Naive thymus-derived CD8-positive, alpha-beta T cell (primary cell): ENCODE measurements around the gene CD44. TPM values are rescaled to one million over a fixed set of nuclear protein-coding genes. Genes with fewer than 3 reads are reported as not detected.
"Not testable (repeated sequence)": the region's sequence is repeated elsewhere in the genome, so short reads cannot be mapped to it uniquely, and the experiment has no call there.

Source experiments
- ATAC-seq, 2 donors: fragments of 150-1000 bp; cut with Tn5 transposase in 1 of 2; sonication (Bioruptor Pico), chemical (Tn5 transposase) in 1 of 2; 1 replicate in 1 of 2; 2 replicates in 1 of 2; pipeline ENCODE4 v1.10.0; 2021; ENCODE audit warnings: mild to moderate bottlenecking in 2 of 2, moderate library complexity in 2 of 2
- POLR2A ChIA-PET: fragments of 350-600 bp; sonication (Branson Sonifier 250); formaldehyde crosslinking; loops from one replicate; lab custom pipeline; 2021; ENCODE audit warnings: antibody characterized with exemption; lab: Charles Lee
- DNase-seq, 10 donors: peaks; one replicate each; pipeline versions ENCODE4 v3.0.0 to v3.0.0-alpha.2; 2020 to 2022
- H3K27ac Mint-ChIP-seq, 10 donors: one replicate each; pipeline ENCODE4 v1.8.0; 2020 to 2022; ENCODE audit warnings: mild to moderate bottlenecking in 10 of 10, mixed read lengths in 10 of 10, moderate library complexity in 4 of 10, inconsistent platforms in 1 of 10
- H3K27me3 Mint-ChIP-seq, 5 donors: one replicate each; pipeline ENCODE4 v1.8.0; 2021 to 2022; ENCODE audit warnings: mixed read lengths in 5 of 5
- H3K36me3 Mint-ChIP-seq, 3 donors: one replicate each; pipeline ENCODE4 v1.8.0; 2020 to 2022; ENCODE audit warnings: mixed read lengths in 3 of 3, mild to moderate bottlenecking in 2 of 3, inconsistent platforms in 1 of 3
- H3K4me1 Mint-ChIP-seq, 4 donors: one replicate each; pipeline ENCODE4 v1.8.0; 2021 to 2022; ENCODE audit warnings: mixed read lengths in 4 of 4
- H3K4me3 Mint-ChIP-seq, 10 donors: one replicate each; pipeline ENCODE4 v1.8.0; 2020 to 2022; ENCODE audit warnings: mild to moderate bottlenecking in 10 of 10, mixed read lengths in 10 of 10, moderate library complexity in 6 of 10, inconsistent platforms in 1 of 10
- H3K9me3 Mint-ChIP-seq, 9 donors: one replicate each; pipeline ENCODE4 v1.8.0; 2020 to 2022; ENCODE audit warnings: mixed read lengths in 9 of 9, mild to moderate bottlenecking in 3 of 9, inconsistent platforms in 1 of 9, moderate library complexity in 1 of 9
- polyA plus RNA-seq, 3 donors: library from polyadenylated mRNA; unstranded; fragments of 300-500 nt; fragmentation: Illumina TruSeq; gene quantifications; one replicate each; pipeline ENCODE4 v1.2.3, GENCODE V29; 2021
- total RNA-seq, 8 experiments: library from RNA in 2 of 8; stranded (reverse) in 2 of 8; gene quantifications; one replicate each; pipeline ENCODE4 v1.2.3 and lab custom pipeline; 2021 to 2026

The CD44 gene
- total and polyA plus RNA-seq, 5 experiments from 2014 or later: 291 to 703 (median 291) TPM

DNA sequence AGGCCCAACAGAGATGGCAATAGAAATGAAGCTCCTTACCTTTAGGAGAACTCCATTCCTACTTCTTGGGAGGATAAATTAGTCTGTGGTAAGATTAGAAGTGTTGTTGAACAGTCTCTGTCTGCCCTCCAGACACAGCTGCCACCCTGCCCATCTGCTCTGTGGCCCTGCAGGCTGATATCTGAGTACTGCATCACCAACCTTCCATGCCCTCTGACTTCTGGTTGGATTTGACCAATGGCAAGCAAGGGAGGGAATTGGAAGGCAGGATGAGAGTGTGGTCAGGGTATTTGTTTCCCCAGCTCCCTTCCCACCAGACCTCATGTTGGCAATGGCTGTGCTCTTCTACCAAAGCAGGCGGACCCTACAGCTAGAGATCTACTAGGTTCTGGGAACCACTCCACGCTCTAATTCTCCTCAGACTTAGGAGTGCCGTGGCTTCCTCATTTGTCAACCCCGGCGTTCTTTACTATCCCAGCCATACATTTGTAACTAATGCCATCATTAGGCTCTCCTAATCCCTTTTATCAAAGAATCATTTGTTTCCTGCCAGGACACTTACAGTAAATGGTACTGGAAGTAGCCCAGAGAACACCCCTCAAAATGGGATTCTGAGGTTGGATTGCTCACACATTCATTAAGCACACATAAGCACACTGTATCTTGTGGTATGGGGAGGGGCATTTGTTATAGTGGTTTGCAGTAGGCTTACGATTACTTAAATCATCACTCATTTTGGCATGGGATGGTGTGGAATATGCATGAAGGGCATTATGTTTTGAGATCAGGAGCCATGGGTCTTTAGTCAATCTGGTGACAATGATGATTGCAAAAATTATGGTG is 35.4 kb upstream of the CD44 start:
- Mint-ChIP-seq H3K27ac (peak overlapping the region in 1 of 10 donors; percentile 52), H3K36me3 (no peaks in the 10 kb centered on the region), H3K4me1 (peaks cover 29 to 44% (median 35%) of the 10 kb centered on the region in 4 donors), H3K27me3 (no peaks in the 10 kb centered on the region), H3K9me3 (no peaks in the 10 kb centered on the region), H3K4me3 (no peak overlapping the region)
- POLR2A ChIA-PET: interaction anchor here (0.8 to 1.4 kb wide), 4 partner anchors 11 to 65 kb away, joined by 3 read pairs; no protein-coding TSS in a partner anchor
- DNase-seq: no peak
- no peak for ATAC-seq

DNA sequence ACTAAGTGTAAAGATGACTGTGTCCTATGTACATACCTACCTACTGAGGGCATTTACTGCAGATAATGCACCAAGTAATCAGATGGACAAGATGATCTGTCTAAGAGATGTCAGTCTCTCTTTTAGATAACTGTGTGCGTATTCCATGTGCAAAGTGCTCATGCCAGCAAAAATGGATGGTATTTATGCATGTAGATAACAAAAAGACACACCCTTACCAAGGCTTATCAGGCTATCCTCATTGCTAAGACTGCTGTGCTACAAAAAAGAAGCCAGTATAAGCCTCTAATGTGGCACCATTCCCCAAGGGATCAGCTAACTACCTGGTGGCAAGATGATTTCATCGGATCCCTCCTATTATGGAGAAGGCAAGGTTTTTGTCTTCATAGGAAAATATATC is 34.3 kb upstream of the CD44 start:
- POLR2A ChIA-PET: no interaction called here
- no peak overlapping the region for H3K4me3 Mint-ChIP-seq
- H3K36me3 Mint-ChIP-seq: no peaks in the 10 kb centered on the region
- peak overlapping the region in 1 of 10 donors; percentile 6 for H3K27ac Mint-ChIP-seq
- H3K9me3 Mint-ChIP-seq: no peaks in the 10 kb centered on the region
- ATAC-seq (no peak), DNase-seq (no peak)
- H3K27me3 Mint-ChIP-seq: no peaks in the 10 kb centered on the region
- peaks cover 33 to 49% (median 41%) of the 10 kb centered on the region in 4 donors for H3K4me1 Mint-ChIP-seq

DNA sequence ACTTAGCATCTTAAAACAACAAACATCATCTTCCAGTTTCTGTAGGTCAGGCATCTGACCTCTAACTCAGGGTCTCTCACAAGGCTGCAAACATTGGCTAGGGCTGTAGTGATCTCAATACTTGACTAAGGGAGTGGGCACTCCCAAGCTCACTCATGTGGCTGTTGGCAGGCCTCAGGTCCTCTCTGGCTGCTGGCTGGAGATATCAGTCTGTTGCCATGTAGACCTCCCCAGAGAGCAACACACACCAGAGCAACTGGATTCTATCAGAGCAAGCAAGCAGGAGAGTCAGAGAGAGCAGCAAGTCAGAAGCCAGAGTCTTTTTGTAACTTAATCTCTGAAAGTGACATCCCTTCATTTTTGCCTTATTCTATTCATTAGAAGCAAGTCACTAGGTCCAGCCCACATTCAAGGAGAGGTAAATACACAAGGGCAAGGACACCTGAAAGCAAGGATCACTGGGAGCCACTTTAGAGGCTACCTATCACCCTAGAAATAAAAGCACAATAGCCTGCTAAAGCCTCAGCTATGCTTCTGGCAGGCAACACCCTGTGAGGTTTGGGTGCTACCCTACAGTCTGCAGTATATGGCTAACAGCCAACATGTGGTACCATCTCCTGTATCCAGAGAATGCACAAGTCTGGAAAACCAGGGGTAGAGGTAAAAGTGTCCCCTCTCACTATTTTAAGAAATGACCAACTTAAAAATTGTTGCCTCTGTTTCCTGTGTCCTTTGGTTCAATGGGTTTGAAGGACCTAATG is 33.5 kb upstream of the CD44 start:
- ATAC-seq (no peak), DNase-seq (no peak)
- Mint-ChIP-seq H3K36me3 (no peaks in the 10 kb centered on the region), H3K27ac (peak overlapping the region in 6 of 10 donors; percentile 24 to 91 (median 56)), H3K9me3 (no peaks in the 10 kb centered on the region), H3K4me3 (peak overlapping the region in 1 of 10 donors; percentile 36), H3K4me1 (peaks cover 33 to 56% (median 49%) of the 10 kb centered on the region in 4 donors), H3K27me3 (no peaks in the 10 kb centered on the region)
- POLR2A ChIA-PET: no interaction called here

DNA sequence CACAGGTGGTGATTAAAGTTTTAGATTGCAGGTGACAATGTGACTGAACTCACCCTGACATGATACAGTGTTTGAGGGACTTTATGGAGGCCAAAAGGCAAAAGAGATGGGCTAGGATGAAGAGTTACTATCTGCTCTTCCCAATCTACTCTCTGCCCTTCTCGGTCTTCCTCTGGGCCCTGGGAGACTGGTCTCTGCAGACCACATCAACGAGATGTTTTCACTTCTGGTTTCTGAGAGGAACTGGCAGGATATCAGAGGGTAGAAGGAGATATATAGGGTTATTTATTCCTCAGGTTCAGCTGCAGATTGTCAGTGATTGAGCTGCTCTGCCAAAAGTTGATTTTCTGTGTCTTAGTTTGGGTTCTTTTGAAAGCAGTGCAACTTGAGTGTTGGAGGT is 32.4 kb upstream of the CD44 start:
- ATAC-seq (peak; percentile 81 to 87), DNase-seq (peak in 2 of 10 donors; percentile 35 to 36)
- peak overlapping the region in 9 of 10 donors; percentile 12 to 78 (median 70) for H3K4me3 Mint-ChIP-seq
- POLR2A ChIA-PET: interaction anchor here (1.4 kb wide), 1 partner anchor 33 kb away, joined by 6 read pairs; the partner anchor contains the start of gene CD44
- no peaks in the 10 kb centered on the region for H3K36me3 Mint-ChIP-seq
- H3K27ac Mint-ChIP-seq: peak overlapping the region; percentile 52 to 95 (median 88)
- H3K27me3 Mint-ChIP-seq: no peaks in the 10 kb centered on the region
- H3K9me3 Mint-ChIP-seq: no peaks in the 10 kb centered on the region
- peaks cover 44 to 67% (median 60%) of the 10 kb centered on the region in 4 donors for H3K4me1 Mint-ChIP-seq

DNA sequence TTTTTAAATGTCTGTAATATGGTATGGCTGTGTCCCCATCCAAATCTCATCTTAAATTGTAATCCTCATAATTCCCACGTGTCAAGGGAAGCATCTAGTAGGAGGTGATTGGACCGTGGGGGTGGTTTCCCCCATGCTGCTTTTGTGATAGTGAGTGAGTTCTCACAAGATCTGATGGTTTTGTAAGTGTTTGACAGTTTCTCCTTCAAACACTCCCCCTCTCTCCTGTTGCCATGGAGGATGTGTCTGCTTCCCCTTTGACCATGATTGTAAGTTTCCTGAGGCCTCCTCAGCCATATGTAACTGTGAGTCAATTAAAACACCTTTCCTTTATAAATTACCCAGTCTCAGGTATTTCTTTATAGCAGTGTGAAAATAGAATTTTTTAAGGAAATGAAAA is 31.1 kb upstream of the CD44 start:
- Mint-ChIP-seq H3K4me1 (peaks cover 45 to 80% (median 65%) of the 10 kb centered on the region in 4 donors), H3K9me3 (no peaks in the 10 kb centered on the region), H3K36me3 (no peaks in the 10 kb centered on the region), H3K27ac (peak overlapping the region in 8 of 10 donors; percentile 19 to 84 (median 60)), H3K27me3 (no peaks in the 10 kb centered on the region), H3K4me3 (peak overlapping the region in 2 of 10 donors; percentile 35 to 70)
- ATAC-seq (peak in 1 of 2 donors; percentile 20), DNase-seq (no peak)
- POLR2A ChIA-PET: interaction anchor here (1.4 kb wide), 1 partner anchor 31 kb away, joined by 6 read pairs; the partner anchor contains the start of gene CD44

DNA sequence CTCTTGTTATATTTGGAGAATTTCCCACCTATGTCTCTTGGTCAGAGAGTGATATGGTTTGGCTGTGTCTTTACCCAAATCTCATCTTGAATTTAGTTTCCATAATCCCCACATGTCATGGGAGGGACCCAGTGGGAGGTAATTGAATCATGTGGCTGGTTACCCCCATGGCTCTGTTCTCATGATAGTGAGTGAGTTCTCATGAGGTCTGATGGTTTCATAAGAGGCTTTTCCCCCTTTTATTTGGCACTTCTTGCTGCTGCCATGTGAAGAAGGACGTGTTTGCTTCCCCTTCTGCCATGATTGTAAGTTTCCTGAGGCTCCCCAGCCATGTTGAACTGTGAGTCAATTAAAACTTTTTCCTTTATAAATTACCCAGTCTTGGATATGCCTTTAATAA is 30.6 kb upstream of the CD44 start:
- Mint-ChIP-seq H3K4me1 (peaks cover 45 to 80% (median 65%) of the 10 kb centered on the region in 4 donors), H3K27ac (peak overlapping the region in 6 of 10 donors; percentile 31 to 74 (median 56))
- H3K36me3 Mint-ChIP-seq, POLR2A ChIA-PET, DNase-seq, H3K4me3 Mint-ChIP-seq, ATAC-seq, H3K27me3 Mint-ChIP-seq, H3K9me3 Mint-ChIP-seq: not testable (repeated sequence)

DNA sequence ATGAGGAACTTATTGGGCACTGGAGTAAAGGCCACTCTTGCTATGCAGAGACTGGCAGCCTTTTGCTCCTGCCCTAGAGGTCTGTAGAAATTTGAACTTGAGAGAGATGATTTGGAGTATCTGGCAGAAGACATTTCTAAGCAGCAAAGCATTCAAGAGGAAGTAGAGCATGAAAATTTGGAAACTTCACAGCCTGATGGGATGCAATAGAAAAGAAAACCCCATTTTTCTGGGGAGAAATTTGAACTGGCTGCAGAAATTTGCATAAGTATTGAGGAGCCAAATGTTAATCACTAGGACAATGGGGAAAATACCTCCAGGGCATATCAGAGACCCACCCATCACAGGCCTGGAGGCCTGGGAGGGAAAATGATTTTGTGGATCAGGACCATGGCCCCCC is 29.9 kb upstream of the CD44 start:
- H3K9me3 Mint-ChIP-seq: no peaks in the 10 kb centered on the region
- H3K4me1 Mint-ChIP-seq: peaks cover 45 to 74% (median 65%) of the 10 kb centered on the region in 4 donors
- no peak for ATAC-seq
- no peaks in the 10 kb centered on the region for H3K27me3 Mint-ChIP-seq
- DNase-seq: no peak
- H3K4me3 Mint-ChIP-seq: no peak overlapping the region
- peak overlapping the region in 2 of 10 donors; percentile 28 to 74 for H3K27ac Mint-ChIP-seq
- no peaks in the 10 kb centered on the region for H3K36me3 Mint-ChIP-seq
- POLR2A ChIA-PET: interaction anchor here (1.5 kb wide), 1 partner anchor 31 kb away, joined by 3 read pairs; no protein-coding TSS in a partner anchor

DNA sequence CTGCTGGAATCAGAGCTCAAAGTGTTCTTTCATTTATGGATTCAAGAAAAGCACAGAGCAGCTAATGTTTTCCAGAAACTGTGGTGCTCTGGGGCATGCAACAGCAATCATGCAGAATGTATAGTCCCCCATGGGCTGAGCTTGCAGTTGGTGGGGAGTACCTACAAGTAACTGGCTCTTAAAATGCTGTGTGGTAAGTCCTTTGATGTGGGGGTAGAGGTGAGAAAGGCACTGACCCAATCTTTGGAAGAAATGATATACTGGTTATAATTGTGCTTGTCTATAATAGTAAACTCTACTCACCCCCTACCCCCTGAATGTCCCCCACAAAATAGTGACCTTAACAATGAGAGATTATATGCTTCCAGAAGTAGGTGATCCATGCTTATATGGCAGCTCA is 29.1 kb upstream of the CD44 start:
- POLR2A ChIA-PET: interaction anchor here (1.5 kb wide), 1 partner anchor 30 kb away, joined by 3 read pairs; no protein-coding TSS in a partner anchor
- DNase-seq (no peak), ATAC-seq (no peak)
- Mint-ChIP-seq H3K27ac (peak overlapping the region in 1 of 10 donors; percentile 32), H3K36me3 (no peaks in the 10 kb centered on the region), H3K4me3 (no peak overlapping the region), H3K9me3 (no peaks in the 10 kb centered on the region), H3K27me3 (no peaks in the 10 kb centered on the region), H3K4me1 (peaks cover 45 to 74% (median 66%) of the 10 kb centered on the region in 4 donors)

DNA sequence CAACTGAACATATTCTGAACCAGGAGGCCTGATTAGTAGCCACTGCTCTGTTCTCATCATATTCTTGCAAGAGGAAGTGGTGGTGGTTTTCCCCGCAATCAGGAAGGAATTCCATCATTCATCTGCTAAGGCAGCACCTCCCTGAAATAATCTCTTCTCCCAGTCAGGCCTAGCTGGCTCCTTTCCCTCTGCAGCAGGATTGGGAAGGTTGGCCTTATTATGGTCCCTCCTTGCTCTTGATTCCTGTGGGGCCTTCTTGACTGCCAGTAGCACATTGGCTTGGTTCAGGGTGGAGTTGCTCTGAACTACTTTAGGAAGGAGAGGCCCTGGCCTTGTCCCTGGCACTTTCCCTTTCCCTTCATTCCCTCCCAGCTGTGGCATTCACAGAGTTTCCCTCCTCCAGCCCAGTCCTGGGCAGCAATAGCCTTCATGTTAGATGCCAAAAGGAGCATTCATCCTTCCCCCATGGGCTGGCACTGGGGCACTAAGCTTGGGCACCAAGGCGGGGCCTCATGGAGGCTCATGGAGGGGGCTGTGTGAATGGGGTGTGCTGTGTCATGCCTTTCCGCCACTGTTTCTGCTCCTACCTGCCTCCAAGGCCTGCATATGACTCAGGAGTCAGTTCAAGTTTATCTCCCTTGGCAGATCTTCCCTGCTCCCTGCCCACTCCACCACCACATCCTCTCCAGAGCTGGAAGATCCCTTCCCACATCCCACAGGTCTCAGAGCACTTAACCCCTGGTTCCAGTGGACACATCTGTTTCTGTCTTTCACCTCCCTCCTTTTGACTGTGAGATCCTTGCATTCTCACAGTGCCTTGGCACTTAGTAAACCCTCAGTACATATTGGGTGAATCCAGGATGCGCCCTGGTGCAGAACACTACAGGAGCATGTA is 27.6 kb upstream of the CD44 start:
- H3K4me1 Mint-ChIP-seq: peaks cover 35 to 64% (median 52%) of the 10 kb centered on the region in 4 donors
- POLR2A ChIA-PET: no interaction called here
- no peaks in the 10 kb centered on the region for H3K27me3 Mint-ChIP-seq
- no peak for DNase-seq
- ATAC-seq: no peak
- peak overlapping the region in 4 of 10 donors; percentile 13 to 36 (median 23) for H3K27ac Mint-ChIP-seq
- no peaks in the 10 kb centered on the region for H3K9me3 Mint-ChIP-seq
- H3K36me3 Mint-ChIP-seq: no peaks in the 10 kb centered on the region
- H3K4me3 Mint-ChIP-seq: peak overlapping the region in 5 of 10 donors; percentile 9 to 43 (median 25)

DNA sequence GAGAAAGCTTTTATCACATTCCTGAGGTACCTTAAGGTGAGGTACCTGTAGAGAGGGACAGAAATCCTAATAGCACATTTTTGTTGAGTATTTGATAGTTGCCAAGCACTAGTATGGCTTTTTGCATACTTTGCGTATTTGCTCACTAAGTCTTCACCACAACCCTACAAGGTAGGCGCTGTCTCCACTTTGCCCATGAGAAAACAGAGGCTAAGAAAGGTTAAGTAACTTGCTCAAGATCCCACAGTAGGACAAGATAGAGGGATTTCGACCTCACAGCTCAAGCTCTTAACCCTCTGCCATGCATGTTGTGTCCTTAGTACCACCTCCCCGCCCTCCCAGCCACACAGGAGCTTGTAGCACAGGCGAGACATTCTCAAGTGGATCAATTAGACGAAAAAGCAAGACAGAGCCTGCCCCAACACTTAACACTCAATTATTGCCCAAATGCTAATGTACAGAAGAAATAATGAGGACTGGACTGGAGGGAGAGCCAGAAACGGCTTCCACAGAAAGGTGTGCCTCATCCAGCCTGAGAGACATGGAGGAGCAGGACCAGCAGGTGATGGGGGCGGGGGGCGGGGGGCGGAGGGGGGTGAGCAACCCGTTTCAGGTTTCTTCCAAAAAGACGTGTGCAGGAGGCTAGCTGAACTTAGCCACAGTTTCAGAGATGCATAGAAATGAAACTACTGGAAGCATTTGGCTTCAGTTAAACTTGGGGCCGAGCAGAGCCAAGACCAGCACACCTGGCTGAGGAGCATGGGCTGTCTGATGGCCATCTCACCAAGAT is 26.7 kb upstream of the CD44 start:
- DNase-seq: no peak
- H3K27me3 Mint-ChIP-seq: no peaks in the 10 kb centered on the region
- peak overlapping the region in 2 of 10 donors; percentile 38 to 59 for H3K27ac Mint-ChIP-seq
- H3K36me3 Mint-ChIP-seq: no peaks in the 10 kb centered on the region
- POLR2A ChIA-PET: interaction anchor here (0.7 kb wide), 1 partner anchor 31 kb away, joined by 3 read pairs; no protein-coding TSS in a partner anchor
- H3K4me1 Mint-ChIP-seq: peaks cover 28 to 56% (median 44%) of the 10 kb centered on the region in 4 donors
- no peaks in the 10 kb centered on the region for H3K9me3 Mint-ChIP-seq
- no peak overlapping the region for H3K4me3 Mint-ChIP-seq
- ATAC-seq: no peak

DNA sequence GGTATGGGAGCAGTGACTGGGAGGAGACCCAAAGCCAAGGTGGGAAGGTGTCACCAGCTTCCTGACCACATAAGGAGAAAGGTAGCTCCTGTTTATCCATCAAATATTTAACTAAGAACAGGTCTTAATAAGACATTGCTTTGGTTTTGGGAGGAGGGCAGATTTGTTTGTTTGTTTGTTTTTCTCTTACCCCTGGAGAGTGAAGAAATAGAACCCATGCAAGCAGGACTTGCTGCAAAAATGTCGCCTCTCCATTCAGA is 26.2 kb upstream of the CD44 start:
- no peak for ATAC-seq
- Mint-ChIP-seq H3K4me1 (peaks cover 25 to 54% (median 39%) of the 10 kb centered on the region in 4 donors), H3K27ac (no peak overlapping the region), H3K9me3 (no peaks in the 10 kb centered on the region), H3K36me3 (no peaks in the 10 kb centered on the region), H3K27me3 (no peaks in the 10 kb centered on the region), H3K4me3 (no peak overlapping the region)
- POLR2A ChIA-PET: interaction anchor here (0.7 kb wide), 1 partner anchor 31 kb away, joined by 3 read pairs; no protein-coding TSS in a partner anchor
- DNase-seq: no peak
